GM21423 (cell line): Measurements from ENCODE around the gene GRM4.

Source experiments
- ATAC-seq: cut with Tn5 transposase; IDR thresholded peaks from one replicate; pipeline ENCODE4 v1.9.1; 2021; ENCODE audit warnings: mild to moderate bottlenecking, moderate library complexity; ENCODE audit not compliant: unreplicated experiment

Gene GRM4

DNA sequence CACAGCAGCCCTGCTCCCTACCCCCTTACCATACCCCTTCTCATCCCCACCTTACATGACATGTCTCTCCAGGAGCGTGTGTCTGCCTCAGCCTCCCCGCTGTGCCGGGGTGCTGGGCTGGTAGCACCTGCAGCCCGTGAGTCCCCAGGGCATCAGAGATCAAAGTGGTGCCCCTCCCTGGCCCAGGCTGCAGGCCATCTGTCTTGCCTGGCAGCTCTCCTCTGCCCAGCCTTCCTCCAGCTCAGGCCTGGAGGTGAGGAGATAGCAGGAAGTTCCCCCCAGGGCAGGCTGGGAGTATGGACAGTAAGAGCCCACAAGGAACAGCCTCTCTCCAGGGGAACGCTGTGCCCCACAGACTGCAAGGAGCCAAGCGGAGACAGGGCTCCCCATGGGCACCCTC lies 35.3 kb downstream of the GRM4 start:
- ATAC-seq = no peak

DNA sequence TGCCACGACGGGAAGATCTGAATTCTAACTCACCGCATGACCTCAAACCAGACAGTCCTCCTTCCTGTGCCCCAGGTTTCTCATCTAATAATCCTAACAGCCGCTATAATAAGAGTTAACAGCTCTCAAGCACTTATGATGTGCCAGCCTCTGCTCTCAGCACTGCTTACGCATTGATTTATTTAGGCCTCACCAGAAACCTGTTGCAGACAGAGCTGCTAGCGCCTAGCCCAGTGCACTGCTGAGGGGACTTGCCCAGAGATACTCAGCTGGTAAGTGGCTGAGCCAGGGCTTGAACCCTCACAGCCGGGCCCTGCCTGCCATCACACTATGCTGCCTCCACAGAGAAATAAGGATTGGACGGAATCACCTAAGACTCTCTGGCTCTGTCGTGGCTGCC lies 37.7 kb downstream of the GRM4 start:
- no peak for ATAC-seq

DNA sequence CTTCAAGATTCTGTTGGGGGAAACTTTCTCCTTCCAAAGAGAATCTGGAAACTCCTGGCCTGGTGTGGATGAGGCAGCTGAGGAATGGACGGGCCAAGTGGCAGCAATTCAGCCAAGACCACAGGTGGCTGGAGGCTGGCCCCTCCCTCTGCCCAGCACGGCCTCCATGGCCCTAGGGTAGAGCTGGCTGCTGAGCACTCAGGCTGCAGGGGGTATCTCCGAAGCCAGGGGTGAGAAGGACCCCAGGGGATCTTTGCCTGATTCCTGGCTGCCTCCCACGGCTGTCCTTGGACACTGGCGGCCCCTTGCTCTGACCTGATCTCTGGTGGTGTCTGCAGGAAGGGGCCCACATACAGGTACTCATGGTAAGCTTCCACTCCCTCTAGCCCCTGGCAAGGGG lies 39.0 kb downstream of the GRM4 start:
- no peak for ATAC-seq

DNA sequence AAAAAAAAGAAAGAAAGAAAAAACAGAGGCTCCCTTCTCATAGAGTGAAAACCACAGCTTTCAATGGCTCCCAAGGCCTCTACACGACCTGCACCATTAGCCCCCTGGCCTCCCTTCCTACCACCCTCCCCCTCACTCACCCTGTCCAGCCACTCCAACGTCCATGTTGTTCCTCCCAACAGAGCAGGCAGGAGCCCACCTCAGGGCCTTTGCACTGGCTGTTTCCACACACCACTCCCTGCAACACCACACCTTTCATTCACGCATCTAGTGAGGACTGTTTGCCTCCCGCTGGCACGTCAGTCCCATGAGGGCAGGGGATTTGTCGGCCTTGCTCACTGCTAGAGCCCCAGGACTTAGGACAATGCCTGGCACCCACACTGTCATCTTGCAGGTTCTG lies 39.5 kb downstream of the GRM4 start:
- ATAC-seq = no peak

DNA sequence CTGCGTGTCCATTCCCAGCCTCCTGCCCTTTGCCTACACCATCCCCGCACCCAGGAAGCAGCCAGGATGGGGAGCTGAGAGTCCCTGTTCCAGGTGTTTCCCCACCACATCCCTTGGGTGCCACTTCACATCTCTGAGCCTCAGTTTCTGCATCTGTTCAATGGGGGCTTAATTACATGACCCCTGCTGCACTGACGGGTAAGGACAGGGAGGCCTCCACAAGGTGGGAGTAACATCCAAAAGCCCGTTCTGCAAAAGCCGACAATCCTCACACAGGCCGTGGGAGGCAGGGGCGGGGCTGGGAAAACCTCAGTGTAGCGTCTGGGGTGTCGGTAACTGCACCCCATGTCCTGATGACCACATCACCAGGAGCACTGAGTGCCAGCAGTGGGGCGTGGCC lies 41.3 kb downstream of the GRM4 start:
- ATAC-seq = no peak

DNA sequence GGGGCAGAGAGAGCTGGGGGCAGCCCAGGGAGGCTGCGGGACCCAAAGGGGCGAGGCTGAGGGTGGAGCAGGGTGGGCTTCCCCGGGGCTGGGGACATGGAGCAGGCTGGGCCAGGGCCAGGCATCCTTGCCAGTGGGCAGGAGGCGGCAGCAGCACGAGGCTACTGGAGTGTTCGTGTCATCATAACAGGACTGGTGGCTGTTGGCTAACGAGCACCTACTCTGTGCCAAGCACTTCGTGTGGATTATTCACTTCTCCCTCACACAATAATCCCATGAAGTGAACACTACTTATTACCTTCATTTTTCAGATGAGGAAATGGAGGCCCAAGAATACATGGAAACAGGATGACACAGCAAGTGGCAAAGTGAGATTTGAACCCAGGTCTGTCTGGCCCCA lies 41.7 kb downstream of the GRM4 start:
- ATAC-seq = no peak

DNA sequence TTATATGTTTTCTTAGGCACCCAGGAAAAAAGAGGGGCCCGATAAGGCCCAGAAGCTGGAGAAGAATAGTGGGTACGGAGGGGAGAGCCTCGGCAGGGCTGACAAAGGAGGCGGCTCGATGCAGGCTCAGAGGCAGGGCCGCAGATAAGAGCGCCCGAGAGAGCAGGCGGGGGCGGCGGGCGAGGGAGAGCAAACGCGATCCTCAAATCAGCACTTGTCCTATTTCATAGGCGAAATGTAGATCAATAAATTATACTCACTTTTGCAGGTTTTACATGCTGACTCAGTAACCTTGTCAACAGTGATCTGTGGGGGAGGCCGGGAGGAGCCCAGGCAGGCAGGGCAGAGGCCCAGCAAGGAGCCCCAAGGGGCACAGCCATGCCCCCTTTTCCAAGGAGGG lies 42.6 kb downstream of the GRM4 start:
- ATAC-seq = no peak

DNA sequence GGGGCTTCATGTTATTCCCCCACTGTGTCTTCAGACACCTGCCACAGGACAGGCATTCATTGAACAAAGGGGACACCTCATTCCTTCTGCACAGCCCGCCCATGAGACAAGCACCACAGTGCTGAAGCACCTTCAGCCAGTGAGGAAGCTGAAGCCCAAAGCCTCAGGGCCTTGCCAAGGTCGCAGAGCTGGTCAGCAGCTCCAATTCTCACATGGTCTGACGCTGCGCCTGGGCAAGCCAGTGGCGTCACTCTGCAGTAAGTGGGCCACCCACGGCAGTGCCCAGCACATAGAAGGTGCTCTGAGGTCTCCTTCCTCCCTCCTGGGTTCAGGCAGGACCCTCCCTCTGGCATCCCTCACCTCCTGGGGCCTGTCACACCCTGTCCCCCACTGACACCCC lies 43.2 kb downstream of the GRM4 start:
- no peak for ATAC-seq

DNA sequence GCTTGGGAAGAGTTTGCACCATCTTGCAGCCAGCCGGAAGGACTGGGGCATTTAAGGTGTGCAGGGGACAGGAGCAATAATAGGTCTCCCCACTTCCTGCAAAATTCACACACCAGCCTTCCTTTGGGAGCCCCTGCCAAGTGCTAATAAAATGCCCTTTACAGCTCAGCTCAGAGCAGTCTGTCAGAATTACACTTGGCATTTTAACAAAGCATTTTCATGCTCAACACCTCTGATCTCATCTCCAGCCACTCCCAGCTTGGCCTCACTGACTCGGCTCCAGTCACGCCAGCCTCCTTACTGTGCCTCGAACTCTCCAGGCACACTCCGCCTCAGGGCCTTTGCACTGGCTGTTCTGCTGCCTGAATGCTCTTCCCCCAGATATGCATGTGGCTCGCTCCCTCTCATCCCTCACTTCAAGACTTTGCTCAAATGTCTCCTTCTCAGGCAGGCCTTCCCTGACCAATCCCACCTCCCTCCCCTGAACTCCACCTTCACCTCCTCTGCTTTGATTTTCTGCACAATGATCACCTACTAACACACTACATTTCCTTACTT lies 43.7 kb downstream of the GRM4 start:
- ATAC-seq = no peak

DNA sequence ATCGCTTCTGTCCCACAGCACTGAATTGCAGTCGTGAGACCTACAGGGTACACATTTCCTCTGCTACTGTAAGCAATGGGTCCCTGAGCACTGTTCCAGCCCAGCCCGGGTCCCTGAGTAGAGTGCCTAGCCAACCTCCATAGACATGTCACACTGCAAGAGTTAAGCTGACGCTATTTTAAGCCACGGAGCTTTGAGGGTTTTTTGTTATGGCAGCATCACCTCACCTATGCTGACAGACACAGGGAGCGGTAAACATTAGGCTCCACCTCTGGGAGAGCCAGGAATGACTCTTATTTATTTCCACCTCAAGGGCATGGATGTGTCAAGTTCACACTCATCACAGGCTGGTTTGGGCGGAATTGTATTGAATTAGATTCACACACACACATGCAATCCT lies 45.1 kb downstream of the GRM4 start:
- ATAC-seq = no peak

DNA sequence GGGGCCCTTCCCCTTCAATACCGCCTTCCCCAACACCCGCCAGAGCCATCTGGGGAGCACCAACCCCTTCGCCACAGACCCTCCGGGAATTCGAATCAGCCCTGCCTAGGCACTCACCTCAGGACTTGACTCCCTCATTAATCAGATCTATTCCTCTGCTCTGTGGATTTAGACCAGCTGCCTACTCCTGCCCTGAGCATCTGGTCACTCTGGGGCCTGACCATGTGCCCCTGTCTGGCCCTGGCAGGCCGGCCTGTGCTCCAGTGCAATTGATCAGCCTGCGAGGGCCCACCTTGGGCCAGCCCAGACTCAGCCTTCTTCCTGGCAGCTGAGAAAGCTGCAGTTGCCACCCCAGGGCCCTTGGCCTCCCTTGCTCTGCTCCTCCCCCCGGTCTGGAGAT lies 46.0 kb downstream of the GRM4 start:
- no peak for ATAC-seq

DNA sequence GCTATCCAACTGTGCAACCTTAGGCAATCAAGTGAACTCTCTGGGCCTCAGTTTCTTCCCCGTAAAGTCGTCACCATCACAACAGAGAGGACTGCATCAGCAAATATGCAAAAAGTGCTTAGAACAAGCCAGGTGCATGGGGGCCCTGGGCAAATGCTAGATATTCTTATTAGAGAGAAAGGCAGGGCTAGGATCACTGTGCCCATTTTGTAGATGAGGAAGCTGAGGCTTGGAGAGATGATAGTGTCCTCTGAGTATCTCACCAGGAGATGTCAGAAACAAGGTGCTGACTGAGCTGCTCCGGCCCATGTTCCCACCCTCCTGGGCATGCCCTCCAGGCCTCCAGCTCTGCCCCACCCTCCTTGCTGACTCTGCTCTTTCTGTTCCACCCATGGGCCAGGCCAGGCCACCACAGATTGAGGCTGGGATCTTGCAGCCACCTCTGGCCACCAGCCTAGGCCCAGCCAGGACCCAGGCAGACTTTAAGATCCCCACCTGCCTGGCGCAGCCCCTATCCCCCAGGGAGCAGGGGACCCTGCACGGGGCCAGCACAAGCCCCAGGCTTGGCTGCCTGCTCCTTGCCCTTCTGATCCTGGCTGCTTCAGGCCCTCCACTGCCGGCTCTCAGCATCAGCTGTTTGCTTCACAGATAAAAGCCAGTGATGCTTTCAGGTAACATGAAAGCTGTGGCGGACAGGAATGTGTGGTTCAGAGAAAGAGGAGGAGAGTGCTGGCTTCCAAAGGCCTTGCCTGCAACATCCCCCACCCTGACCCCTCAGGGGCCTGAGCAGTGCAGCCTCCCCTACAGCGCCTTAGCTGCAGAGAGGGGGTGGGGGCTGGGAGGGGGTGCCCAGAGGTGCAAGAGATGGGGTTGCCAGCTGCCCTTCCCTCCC lies 47.6 kb downstream of the GRM4 start:
- no peak for ATAC-seq

DNA sequence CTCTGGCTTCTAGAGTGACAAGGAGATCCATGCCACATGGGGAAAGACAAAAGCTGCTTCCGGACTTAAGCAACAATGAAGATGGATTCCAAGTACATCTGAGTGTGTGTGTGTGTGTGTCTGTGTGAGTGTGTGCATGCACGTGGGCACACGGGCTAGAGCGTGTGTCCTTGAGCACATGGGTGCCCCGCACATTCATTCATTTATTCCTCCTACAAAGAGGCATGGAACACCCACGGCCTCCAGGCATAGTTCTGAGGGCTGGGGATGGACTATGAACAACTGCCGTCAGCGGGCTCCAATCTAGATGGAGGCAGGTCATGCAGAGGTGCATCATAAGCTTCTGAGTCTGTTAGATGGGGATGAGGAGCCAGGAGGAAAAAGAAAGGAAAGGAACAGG lies 49.1 kb downstream of the GRM4 start:
- ATAC-seq = no peak

DNA sequence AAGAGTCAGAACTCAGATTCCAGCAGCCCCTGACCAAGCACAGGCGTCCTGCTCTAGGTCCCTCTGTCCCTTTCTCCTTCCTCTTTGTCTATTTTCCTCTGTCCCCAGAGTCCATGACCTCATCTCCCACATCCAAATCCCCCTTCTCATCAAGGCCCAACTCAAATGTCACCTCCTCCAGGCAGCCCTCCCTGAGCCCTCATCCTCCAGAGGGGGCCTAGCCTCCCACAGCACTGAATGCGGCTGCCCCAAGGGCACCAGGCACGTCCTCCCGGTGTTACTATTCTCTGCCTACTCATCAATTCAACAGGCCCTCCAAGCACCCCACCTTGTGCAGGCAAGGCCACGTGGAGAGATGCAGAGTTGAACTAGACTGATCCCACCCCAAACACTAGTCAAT lies 49.7 kb downstream of the GRM4 start:
- ATAC-seq = no peak

DNA sequence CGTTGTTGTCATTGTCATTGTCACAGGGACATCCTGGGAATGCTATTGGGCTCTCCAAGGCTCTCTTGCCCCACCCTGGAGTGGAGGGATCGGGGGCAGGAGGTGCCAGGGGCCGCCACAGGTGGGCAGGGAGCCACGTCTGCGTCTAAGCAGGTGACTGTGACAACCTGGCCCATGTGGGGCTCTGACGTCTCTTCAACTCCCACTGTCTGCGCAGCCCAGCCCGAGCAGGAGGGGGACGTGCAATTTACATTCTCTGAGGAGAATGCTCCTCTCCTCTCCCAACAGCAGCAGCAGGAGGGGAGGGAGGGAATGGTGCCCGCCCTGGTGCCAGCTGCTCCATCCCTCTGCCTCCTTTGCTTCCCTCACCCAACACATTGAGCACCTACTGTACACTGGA lies 50.1 kb downstream of the GRM4 start:
- ATAC-seq = no peak

DNA sequence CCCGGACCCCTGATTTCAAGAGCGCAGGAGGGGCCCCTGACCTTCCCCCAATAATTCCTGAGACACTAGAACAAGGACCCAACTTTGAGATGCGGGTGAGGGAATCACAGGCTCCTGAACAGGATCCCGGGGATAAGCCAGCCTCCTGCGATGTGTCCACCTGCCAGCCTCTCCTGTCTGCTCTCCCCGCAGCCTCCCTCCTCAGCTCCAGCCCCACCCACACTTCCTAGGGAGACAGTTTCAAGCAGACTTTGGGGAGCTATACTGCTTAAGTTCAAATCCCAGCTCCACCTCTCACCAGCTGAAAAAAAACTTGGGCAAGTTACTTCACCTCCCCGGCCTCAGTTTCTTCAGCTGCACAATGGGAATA lies 50.8 kb downstream of the GRM4 start:
- ATAC-seq = no peak

DNA sequence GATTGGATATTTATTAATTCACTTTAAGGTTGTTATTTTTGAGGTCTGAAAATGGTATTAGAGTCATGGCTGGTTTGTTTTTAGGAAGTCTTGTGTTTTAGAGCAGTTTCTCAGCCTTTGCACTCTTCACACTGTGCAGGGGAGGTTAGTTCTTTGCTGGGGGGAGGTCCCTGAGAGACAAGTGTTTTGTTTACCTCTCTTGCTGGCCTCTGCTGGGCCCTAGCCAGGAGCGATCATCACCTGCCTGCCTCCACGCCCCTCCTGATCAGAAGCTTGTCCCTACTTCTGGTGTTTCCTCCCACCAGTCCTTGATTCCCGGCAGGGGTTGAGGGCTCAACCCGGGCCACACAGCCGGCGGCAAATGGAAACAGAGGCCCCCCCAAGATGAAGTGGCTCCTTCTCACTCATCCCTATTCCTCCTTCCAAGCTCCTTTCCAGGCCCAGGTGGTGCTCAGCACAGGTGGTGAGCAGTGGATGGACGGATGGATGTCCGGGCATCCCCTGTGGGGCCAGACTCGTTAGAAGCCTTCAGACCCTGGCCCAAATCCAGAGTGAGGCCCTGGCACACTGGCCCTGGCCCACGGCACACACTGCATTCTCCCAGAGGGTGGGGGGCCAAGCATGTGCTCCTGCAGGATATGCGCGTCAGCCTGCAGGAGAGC lies 51.3 kb downstream of the GRM4 start:
- no peak for ATAC-seq

DNA sequence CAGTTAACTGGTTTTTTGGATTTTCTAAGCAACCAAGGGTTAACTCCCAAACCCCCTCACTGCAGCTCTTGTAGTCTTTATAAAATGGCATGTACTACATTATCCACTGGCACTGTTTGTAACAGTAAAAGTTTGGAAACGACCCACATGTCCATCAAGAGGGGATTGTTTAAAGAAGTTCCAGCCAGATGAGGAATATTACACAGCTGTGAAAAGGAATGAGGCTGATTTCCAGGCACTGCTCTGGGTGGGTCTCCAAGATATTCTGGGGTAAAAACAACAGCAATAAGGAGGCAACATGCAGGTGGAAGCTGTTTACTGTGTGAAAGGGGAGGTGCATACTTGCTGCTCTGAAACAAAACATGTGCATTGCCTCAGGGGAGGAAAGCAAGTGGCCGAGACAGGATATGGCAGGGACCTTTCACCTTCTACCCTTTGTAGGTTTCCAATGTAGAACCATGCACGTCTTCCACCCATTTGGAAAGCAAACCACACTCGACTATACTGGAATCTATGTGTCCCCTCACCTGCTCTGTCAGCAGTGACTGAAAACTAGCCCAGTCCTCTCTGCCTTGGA lies 51.9 kb downstream of the GRM4 start:
- no peak for ATAC-seq

DNA sequence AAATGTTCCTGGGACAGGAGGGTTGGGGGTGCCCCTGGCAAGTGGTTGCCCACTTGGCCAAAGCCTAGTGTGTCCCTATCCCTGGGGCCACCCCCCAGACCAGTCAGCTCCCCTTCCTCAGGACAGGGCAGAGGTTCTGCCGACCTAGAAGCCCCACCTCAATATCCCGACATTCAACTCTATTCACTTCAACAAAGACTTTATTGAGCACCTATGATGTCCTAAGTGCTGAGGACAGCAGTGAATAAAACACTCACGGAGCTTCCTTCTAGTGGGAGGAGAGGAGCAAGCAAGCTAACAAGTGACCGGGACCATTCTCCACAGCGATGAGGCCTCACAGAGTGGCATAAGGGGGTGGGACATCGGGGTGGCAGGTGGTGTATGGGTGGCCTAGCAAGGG lies 52.7 kb downstream of the GRM4 start:
- ATAC-seq = no peak

DNA sequence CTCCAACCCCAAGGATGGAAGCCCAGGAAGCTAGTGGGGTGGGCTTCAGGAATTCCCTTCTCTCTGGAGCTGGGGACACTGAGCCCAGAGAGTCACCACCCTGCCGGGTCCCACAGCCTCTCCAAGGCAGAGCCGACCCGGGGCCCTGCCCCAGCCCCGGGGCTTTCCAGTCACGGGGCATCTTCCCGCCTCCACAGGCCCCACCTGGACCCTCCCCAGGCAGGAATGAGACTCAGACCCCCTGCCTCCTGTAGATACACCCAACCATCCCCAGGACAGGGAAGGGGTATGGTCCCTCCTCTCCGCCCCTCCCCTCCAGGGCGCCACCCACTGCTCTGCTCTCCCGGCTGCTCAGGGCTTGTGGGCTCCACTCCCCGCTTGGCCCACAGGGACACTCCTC lies 53.3 kb downstream of the GRM4 start:
- ATAC-seq = no peak

DNA sequence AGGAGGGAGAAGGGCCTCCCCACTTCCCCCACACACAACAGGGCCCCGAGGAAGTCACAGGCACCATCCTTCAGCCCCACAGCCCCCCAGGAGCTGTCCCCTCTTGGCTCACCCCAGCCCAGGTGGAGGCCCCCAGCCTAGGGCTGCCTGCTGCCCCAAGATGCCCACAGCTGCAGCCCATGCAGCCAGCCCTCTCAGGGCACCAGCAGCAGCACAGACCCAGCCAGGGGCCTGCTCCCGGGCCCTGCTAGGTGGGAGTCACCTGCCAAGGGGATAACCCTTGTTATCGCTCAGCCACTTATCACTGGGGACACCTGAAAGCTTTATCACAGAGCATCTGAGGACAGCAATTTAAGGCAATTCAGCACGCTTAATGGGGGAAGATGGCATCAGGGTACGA lies 55.0 kb downstream of the GRM4 start:
- ATAC-seq = no peak

DNA sequence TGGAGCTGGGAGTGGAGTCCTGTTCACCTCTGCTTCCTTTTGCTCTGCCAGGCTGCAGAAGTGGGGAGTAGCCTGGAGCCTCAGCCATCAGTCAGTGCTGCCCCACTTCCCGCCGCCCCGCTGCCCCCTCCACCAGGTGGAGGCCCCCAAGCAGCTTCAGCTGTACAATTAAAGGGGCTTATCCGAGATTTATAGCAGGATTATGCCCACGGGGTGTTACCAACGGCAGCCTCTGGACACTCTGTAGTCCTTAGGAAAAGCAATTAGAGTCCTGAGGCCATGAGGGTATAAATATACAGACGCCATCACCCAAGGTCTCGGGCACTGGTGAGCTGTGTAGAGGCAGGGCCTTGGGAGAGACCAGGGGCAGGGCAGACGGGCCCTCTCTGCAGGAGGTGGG lies 55.4 kb downstream of the GRM4 start:
- ATAC-seq = no peak
